MCF 10A (cell line): ENCODE results near the gene ZNF793. TPM values are rescaled to one million over a fixed set of nuclear protein-coding genes. Genes with fewer than 3 reads are reported as not detected.
A peak's percentile ranks its signal among the peaks of the same experiment; 100 is the strongest.

ENCODE experiments used
- BruUV-seq: library from RNA; stranded (reverse); fragments of 400-500 nt; replicated peaks from 2 replicates; lab custom pipeline; 2021; lab: Mats Ljungman, UMichigan
- CTCF ChIA-PET: fragments of 300-600 bp; sonication (Branson Sonifier 250); formaldehyde crosslinking; extraction: SDS; loops from one replicate; lab custom pipeline; 2021; ENCODE audit warnings: antibody characterized with exemption, inconsistent platforms; lab: Yijun Ruan, JAX
- POLR2A ChIA-PET: fragments of 300-600, 350-650 bp; sonication (Branson Sonifier 250); formaldehyde crosslinking; extraction: SDS; loops from one replicate; lab custom pipeline; 2020; ENCODE audit warnings: antibody characterized with exemption, inconsistent platforms; lab: Yijun Ruan, JAX
- DNase-seq: peaks from one replicate; pipeline ENCODE4 v3.0.0-alpha.2; 2018; ENCODE audit not compliant: unreplicated experiment
- H3K27ac Mint-ChIP-seq: one replicate; pipeline ENCODE4 v1.8.0; 2022; ENCODE audit warnings: mild to moderate bottlenecking, low read depth, mixed read lengths; ENCODE audit not compliant: unreplicated experiment
- H3K27me3 Mint-ChIP-seq: one replicate; pipeline ENCODE4 v1.8.0; 2022; ENCODE audit warnings: mixed read lengths; ENCODE audit not compliant: insufficient read depth, unreplicated experiment
- H3K36me3 Mint-ChIP-seq: one replicate; pipeline ENCODE4 v1.8.0; 2022; ENCODE audit warnings: mild to moderate bottlenecking, moderate library complexity, mixed read lengths; ENCODE audit not compliant: insufficient read depth, unreplicated experiment
- H3K4me1 Mint-ChIP-seq: one replicate; pipeline ENCODE4 v1.8.0; 2022; ENCODE audit warnings: mixed read lengths; ENCODE audit not compliant: insufficient read depth, unreplicated experiment
- H3K4me3 Mint-ChIP-seq: one replicate; pipeline ENCODE4 v1.8.0; 2022; ENCODE audit warnings: mild to moderate bottlenecking, moderate library complexity, mixed read lengths; ENCODE audit not compliant: unreplicated experiment
- H3K9me3 Mint-ChIP-seq: one replicate; pipeline ENCODE4 v1.8.0; 2022; ENCODE audit warnings: mixed read lengths; ENCODE audit not compliant: unreplicated experiment
- intact Hi-C: fragments of 100-400 bp; cut with micrococcal nuclease; formaldehyde crosslinking; loops from 2 replicates; pipeline ENCODE4 v1.14.1; 2022
- total RNA-seq: library from RNA; stranded (reverse); gene quantifications from 2 replicates; pipeline ENCODE4 v1.2.3, GENCODE V29; 2022
- TF ChIP-seq, protein P1 (sequence below): fragments of 200-600 bp; IDR thresholded peaks from one replicate; pipeline ENCODE4 v1.8.0; 2022; ENCODE audit warnings: antibody characterized with exemption, mild to moderate bottlenecking; ENCODE audit not compliant: unreplicated experiment

Gene ZNF793
- total RNA-seq, 1 experiment from 2014 or later = not detected

DNA sequence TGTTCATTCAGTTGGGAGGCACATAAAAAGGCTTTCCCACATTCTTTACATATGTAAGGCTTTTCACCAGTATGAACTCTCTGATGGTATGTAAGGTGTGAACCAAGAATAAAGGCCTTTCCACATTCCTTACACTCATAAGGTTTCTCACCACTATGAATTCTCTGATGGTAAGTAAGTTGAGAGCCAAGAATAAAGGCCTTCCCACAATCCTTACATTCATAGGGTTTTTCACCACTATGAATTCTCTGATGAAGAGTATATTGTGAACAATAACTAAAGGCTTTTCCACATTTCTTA is 58.6 kb downstream of the ZNF793 start:
- no peak for DNase-seq
- Mint-ChIP-seq H3K27me3 (no peaks in the 10 kb centered on the region), H3K4me1 (no peaks in the 10 kb centered on the region), H3K9me3 (peaks cover 39% of the 10 kb centered on the region), H3K4me3 (no peak overlapping the region), H3K36me3 (peaks cover 38% of the 10 kb centered on the region), H3K27ac (no peak overlapping the region)
- TF ChIP-seq, protein P1, sequence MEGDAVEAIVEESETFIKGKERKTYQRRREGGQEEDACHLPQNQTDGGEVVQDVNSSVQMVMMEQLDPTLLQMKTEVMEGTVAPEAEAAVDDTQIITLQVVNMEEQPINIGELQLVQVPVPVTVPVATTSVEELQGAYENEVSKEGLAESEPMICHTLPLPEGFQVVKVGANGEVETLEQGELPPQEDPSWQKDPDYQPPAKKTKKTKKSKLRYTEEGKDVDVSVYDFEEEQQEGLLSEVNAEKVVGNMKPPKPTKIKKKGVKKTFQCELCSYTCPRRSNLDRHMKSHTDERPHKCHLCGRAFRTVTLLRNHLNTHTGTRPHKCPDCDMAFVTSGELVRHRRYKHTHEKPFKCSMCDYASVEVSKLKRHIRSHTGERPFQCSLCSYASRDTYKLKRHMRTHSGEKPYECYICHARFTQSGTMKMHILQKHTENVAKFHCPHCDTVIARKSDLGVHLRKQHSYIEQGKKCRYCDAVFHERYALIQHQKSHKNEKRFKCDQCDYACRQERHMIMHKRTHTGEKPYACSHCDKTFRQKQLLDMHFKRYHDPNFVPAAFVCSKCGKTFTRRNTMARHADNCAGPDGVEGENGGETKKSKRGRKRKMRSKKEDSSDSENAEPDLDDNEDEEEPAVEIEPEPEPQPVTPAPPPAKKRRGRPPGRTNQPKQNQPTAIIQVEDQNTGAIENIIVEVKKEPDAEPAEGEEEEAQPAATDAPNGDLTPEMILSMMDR = no peak
- BruUV-seq = no TSS peak
- ChIA-PET POLR2A (interaction anchor here (0.8 kb wide), 1 partner anchor 9 kb away, joined by 3 read pairs; no protein-coding TSS in a partner anchor), CTCF (no interaction called here)
- intact Hi-C loops = no loop called here

DNA sequence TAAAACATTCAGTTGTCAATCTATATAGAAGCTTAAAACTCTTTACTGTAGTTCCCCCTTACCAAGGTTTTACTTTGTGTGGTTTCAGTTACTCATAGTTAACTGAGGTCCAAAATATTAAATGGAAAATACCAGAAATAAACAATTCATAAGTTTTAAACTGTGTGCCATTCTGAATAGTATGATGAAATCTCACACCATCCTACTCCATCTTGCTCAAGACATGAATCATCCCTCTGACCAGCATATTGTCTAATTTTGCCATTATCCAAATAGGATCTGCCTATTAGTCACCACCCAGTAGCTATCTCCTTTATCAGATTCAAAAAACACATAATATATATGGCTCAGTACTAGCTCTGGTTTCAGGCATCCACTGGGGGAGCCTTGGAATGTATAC is 65.5 kb downstream of the ZNF793 start:
- Mint-ChIP-seq H3K9me3 (peaks cover 36% of the 10 kb centered on the region), H3K4me1 (no peaks in the 10 kb centered on the region), H3K36me3 (peaks cover 6% of the 10 kb centered on the region), H3K4me3 (no peak overlapping the region), H3K27me3 (no peaks in the 10 kb centered on the region), H3K27ac (no peak overlapping the region)
- peak; percentile 52 for DNase-seq
- intact Hi-C loops = loop anchor here (5.0 kb wide), 1 partner anchor 85 kb away; the partner anchor contains the start of gene ZFP30
- BruUV-seq = no TSS peak
- POLR2A ChIA-PET = interaction anchor here (0.6 to 1.5 kb wide), 3 partner anchors 23 to 646 kb away, joined by 3 read pairs; partner anchors contain the start of genes ZNF540 and ZNF571
- TF ChIP-seq, protein P1 = no peak
- CTCF ChIA-PET = interaction anchor here (0.6 kb wide), 1 partner anchor 77 kb away, joined by 4 read pairs; no protein-coding TSS in a partner anchor

DNA sequence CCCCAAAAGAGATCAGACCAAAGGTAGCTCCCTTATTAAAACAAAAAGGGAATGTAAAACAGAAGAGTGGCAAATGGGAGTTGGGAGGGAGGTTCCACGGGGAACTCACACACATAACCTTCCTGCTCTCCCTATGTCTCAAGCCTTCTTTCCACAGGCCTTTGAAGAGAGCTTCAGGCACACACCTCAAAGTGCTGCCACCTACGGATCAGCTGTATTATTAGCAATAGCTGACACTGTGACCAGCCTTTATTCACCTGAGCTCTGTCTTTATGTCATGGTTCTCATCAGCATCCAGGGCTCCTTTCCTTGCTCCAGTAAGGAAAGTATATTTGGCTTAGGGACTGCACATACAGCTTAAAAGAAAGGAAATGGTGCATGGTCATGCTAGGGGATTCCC is 76.6 kb downstream of the ZNF793 start:
- Mint-ChIP-seq H3K27ac (no peak overlapping the region), H3K27me3 (no peaks in the 10 kb centered on the region), H3K4me1 (no peaks in the 10 kb centered on the region), H3K4me3 (no peak overlapping the region), H3K36me3 (peaks cover 6% of the 10 kb centered on the region), H3K9me3 (peaks cover 28% of the 10 kb centered on the region)
- ChIA-PET CTCF (no interaction called here), POLR2A (interaction anchor here (0.6 to 1.5 kb wide), 3 partner anchors 11 to 1061 kb away, joined by 3 to 8 read pairs (median 3); partner anchors contain the start of genes ZNF540 and ZNF571)
- BruUV-seq = no TSS peak
- TF ChIP-seq, protein P1 = no peak
- no peak for DNase-seq
- intact Hi-C loops = no loop called here

Other genes with a start within 250 kb of the ZNF793 start
- gene ZNF527, start 135.8 kb upstream of the ZNF793 start, total RNA-seq = 4.3 and 5.0 TPM in 2 replicates
- gene ZNF569, start 39.5 kb upstream of the ZNF793 start, total RNA-seq = 3.4 and 3.9 TPM in 2 replicates
- 0.96 and 1.4 TPM in 2 replicates for gene ZNF570, start 37.6 kb upstream of the ZNF793 start, total RNA-seq
- 4.2 and 6.3 TPM in 2 replicates for gene ZNF571, start 87.9 kb downstream of the ZNF793 start, total RNA-seq
- 1.1 TPM in 2 replicates for gene ZNF540, start 87.9 kb downstream of the ZNF793 start, total RNA-seq
- 8.1 and 12.2 TPM in 2 replicates for gene ZFP30, start 148.5 kb downstream of the ZNF793 start, total RNA-seq
- 3.0 and 3.4 TPM in 2 replicates for gene ZNF607, start 212.8 kb downstream of the ZNF793 start, total RNA-seq